GM12878 (cell line): ENCODE measurements around the gene RNF32. TPM values are rescaled to one million over a fixed set of nuclear protein-coding genes. Genes with fewer than 3 reads are reported as not detected.
"Not testable (repeated sequence)": the region's sequence is repeated elsewhere in the genome, so short reads cannot be mapped to it uniquely, and the experiment has no call there.

Experiments
- ATAC-seq: fragments of 200-7000 bp; cut with Tn5 transposase; 3 replicates; pipeline ENCODE4 v1.9.1; 2020; ENCODE audit warnings: mild to moderate bottlenecking, moderate library complexity
- BruUV-seq: library from RNA; stranded (reverse); fragments of 400-500 nt; replicated peaks from 2 replicates; lab custom pipeline; 2021; lab: Mats Ljungman, UMichigan
- CTCF ChIA-PET: fragments of 300-600 bp; sonication (Branson Sonifier 250); formaldehyde crosslinking; extraction: SDS; loops from one replicate; lab custom pipeline; 2021; ENCODE audit warnings: inconsistent platforms; lab: Yijun Ruan, JAX
- POLR2A ChIA-PET: fragments of 350-600 bp; formaldehyde crosslinking; extraction: SDS; loops from one replicate; lab custom pipeline; 2021; ENCODE audit warnings: inconsistent platforms; lab: Charles Lee
- RAD21 ChIA-PET: fragments of 300-600 bp; sonication (Branson Sonifier 250); formaldehyde crosslinking; loops from one replicate; lab custom pipeline; 2023; ENCODE audit warnings: antibody characterized with exemption; ENCODE audit not compliant: unreplicated experiment; lab: Charles Lee
- SMC1A ChIA-PET: fragments of 300-600 bp; sonication (Branson Sonifier 250); formaldehyde crosslinking; loops from one replicate; lab custom pipeline; 2023; ENCODE audit not compliant: unreplicated experiment, uncharacterized antibody; lab: Charles Lee
- DNase-seq: peaks from one replicate; pipeline ENCODE4 v3.0.0-alpha.2; 2011; ENCODE audit warnings: low read depth, low spot score
- FAIRE-seq: peaks from 3 replicates; lab custom pipeline; 2011; peaks lifted over from hg19 to GRCh38; lab: Jason Lieb, UNC
- H2AFZ ChIP-seq: 2 replicates; pipeline ENCODE4 v1.6.0; 2011; ENCODE audit warnings: low read depth, low read length, control low read depth; ENCODE audit not compliant: control insufficient read depth
- H3K27ac ChIP-seq: 2 replicates; pipeline ENCODE4 v1.5.1; 2011; ENCODE audit warnings: control low read depth; ENCODE audit not compliant: control insufficient read depth, insufficient read depth
- H3K27me3 ChIP-seq, 2 experiments: replicated peaks in 1 of 2; 2 replicates each; pipeline versions ENCODE4 v1.6.0 to v1.6.1; 2011; ENCODE audit warnings: low read length in 1 of 2; ENCODE audit not compliant: control insufficient read depth in 2 of 2, insufficient read depth in 2 of 2
- H3K36me3 ChIP-seq, 2 experiments: 2 replicates each; pipeline ENCODE4 v1.5.1; 2011; ENCODE audit warnings: low read length in 1 of 2; ENCODE audit not compliant: control insufficient read depth in 2 of 2, insufficient read depth in 2 of 2
- H3K4me1 ChIP-seq: 2 replicates; pipeline ENCODE4 v1.6.1; 2011; ENCODE audit warnings: mild to moderate bottlenecking, low read length, moderate library complexity, mixed read lengths; ENCODE audit not compliant: control insufficient read depth, insufficient read depth
- H3K4me2 ChIP-seq: 2 replicates; pipeline ENCODE4 v1.6.0; 2011; ENCODE audit warnings: control low read depth; ENCODE audit not compliant: control insufficient read depth, insufficient read depth
- H3K4me3 ChIP-seq: fragments of 200-600 bp; sonication (generic); 2 replicates; pipeline ENCODE4 v1.5.1; 2016
- H3K79me2 ChIP-seq: 2 replicates; pipeline ENCODE4 v1.6.0; 2011; ENCODE audit warnings: low read length; ENCODE audit not compliant: control insufficient read depth, insufficient read depth
- H3K9ac ChIP-seq: 2 replicates; pipeline ENCODE4 v1.8.0; 2011; ENCODE audit warnings: low read length, control low read depth, mixed read lengths; ENCODE audit not compliant: control insufficient read depth, insufficient read depth
- H3K9me3 ChIP-seq: replicated peaks from 3 replicates; pipeline ENCODE4 v1.5.1; 2011; ENCODE audit warnings: mild to moderate bottlenecking, low read length; ENCODE audit not compliant: control insufficient read depth, insufficient read depth
- H4K20me1 ChIP-seq: 2 replicates; pipeline ENCODE4 v1.6.0; 2011; ENCODE audit not compliant: control insufficient read depth, insufficient read depth
- CBX5 ChIP-seq: sonication (generic); IDR thresholded peaks from 2 replicates; pipeline ENCODE4 v1.6.1; 2016; ENCODE audit warnings: low read depth, moderate library complexity, mild to moderate bottlenecking, inconsistent platforms
- KLF5 ChIP-seq: fragments of 450-650 bp; IDR thresholded peaks from 2 replicates; pipeline ENCODE4 v1.6.1; 2014; ENCODE audit warnings: mild to moderate bottlenecking; ENCODE audit not compliant: partially characterized antibody
- WGBS: methylation state at CpG from one replicate; pipeline ENCODE4 v1.1.6; 2016; ENCODE audit warnings: low lambda C conversion rate; ENCODE audit not compliant: insufficient replicate concordance, insufficient coverage; ENCODE audit errors: missing lambda C conversion rate; 5-methylcytosine and 5-hydroxymethylcytosine counted together
- in situ Hi-C: fragments of 300-500 bp; cut with MboI; formaldehyde crosslinking; loops from 9 replicates; pipeline ENCODE4 v1.14.3; 2018; ENCODE audit warnings: mixed read lengths
- intact Hi-C: fragments of 100-400 bp; cut with micrococcal nuclease; formaldehyde crosslinking; loops from one replicate; pipeline ENCODE4 v1.14.2; 2022; ENCODE audit not compliant: unreplicated experiment
- polyA plus RNA-seq, 11 experiments: library from polyadenylated mRNA; depleted of rRNA in 4 of 11; unstranded in 6 of 11; stranded (reverse) in 5 of 11; fragments of >200 nt; fragmentation: Nextera tagmentation in 4 of 11; fragmentation: Illumina TruSeq in 1 of 11; extraction: Ambion mirVana in 4 of 11; extraction: Trizol in 1 of 11; gene quantifications; 1 replicate in 1 of 11; 2 replicates in 10 of 11; pipeline versions ENCODE4 v1.2.1 to v1.2.3, GENCODE V29; 2011 to 2016; ENCODE audit warnings: inconsistent platforms in 2 of 11, missing spikeins in 2 of 11, low read depth in 1 of 11
- total RNA-seq, 4 experiments: library from RNA; depleted of rRNA in 3 of 4; stranded (reverse); fragments of >200 nt in 3 of 4; fragmentation: Illumina TruSeq in 1 of 4; extraction: Trizol in 1 of 4; gene quantifications; 2 replicates each; pipeline versions ENCODE4 v1.2.1 to v1.2.3, GENCODE V29; 2013 to 2021

Gene RNF32
- total and polyA plus RNA-seq, 10 of the 15 experiments (the other 5 are each of a cell fraction or from before 2014, with no cell fraction given): 2.5 to 7.2 (median 3.7) TPM

DNA sequence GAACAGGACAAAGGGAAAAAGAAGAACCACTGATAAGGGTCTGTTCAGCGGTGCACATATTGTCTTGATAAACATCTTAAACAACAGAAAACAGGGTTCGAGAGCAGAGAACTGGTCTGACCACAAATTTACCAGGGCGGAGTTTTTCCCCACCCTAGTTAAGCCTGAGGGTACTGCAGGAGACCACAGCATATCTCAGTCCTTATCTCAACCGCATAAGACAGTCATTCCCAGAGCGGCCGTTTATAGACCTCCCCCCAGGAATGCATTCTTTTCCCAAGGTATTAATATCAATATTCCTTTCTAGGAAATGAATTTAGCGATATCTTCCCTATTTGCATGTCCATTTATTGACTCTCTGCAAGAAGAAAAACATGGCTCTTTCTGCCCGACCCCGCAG lies 56.7 kb downstream of the RNF32 start:
- H3K4me1 ChIP-seq, BruUV-seq, H2AFZ ChIP-seq, H3K36me3 ChIP-seq, H4K20me1 ChIP-seq, intact Hi-C loops, H3K79me2 ChIP-seq, FAIRE-seq, SMC1A ChIA-PET, POLR2A ChIA-PET, H3K4me2 ChIP-seq, CTCF ChIA-PET, H3K9ac ChIP-seq, H3K27ac ChIP-seq, in situ Hi-C loops, ATAC-seq, H3K27me3 ChIP-seq, DNase-seq, RAD21 ChIA-PET, H3K9me3 ChIP-seq, H3K4me3 ChIP-seq: not testable (repeated sequence)
- TF ChIP-seq CBX5 (peak; percentile 81; the same call in 1 of the 2 replicates), KLF5 (peak; percentile 37)
- 98% methylated on average over 9 of the region's 9 CpGs for WGBS

DNA sequence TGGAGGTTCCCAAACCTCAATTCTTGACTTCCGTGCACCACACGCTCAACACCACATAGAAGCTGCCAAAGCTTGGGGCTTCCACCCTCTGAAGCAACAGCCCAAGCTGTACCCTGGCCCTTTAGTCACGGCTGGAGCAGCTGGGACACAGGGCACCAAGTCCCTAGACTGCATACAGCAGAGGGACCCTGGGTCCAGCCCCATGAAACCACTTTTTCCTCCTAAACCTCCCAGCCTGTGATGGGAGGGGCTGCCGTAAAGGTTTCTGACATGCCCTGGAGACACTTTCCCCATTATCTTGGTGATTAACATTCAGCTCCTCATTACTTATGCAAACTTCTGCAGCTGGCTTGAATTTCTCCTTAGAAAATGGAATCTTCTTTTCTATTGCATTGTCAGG lies 57.9 kb downstream of the RNF32 start:
- 93% methylated on average over 4 of the region's 4 CpGs for WGBS
- FAIRE-seq, H3K9ac ChIP-seq, POLR2A ChIA-PET, H3K79me2 ChIP-seq, RAD21 ChIA-PET, BruUV-seq, H3K27me3 ChIP-seq, CTCF ChIA-PET, H3K27ac ChIP-seq, H3K4me1 ChIP-seq, ATAC-seq, H3K4me2 ChIP-seq, in situ Hi-C loops, SMC1A ChIA-PET, H3K4me3 ChIP-seq, H4K20me1 ChIP-seq, intact Hi-C loops, DNase-seq, H3K36me3 ChIP-seq, H3K9me3 ChIP-seq, H2AFZ ChIP-seq: not testable (repeated sequence)

- POLR2A ChIA-PET, H3K36me3 ChIP-seq, H3K79me2 ChIP-seq, in situ Hi-C loops, DNase-seq, FAIRE-seq, BruUV-seq, H4K20me1 ChIP-seq, H3K4me2 ChIP-seq, H2AFZ ChIP-seq, intact Hi-C loops, SMC1A ChIA-PET, H3K9ac ChIP-seq, H3K27me3 ChIP-seq, H3K27ac ChIP-seq, H3K4me3 ChIP-seq, ATAC-seq, CTCF ChIA-PET, RAD21 ChIA-PET: not testable (repeated sequence)
- H3K9me3 ChIP-seq: peaks cover 10% of the 10 kb centered on the region; the same call in 2 of the 3 replicates
- WGBS: 93% methylated on average over 1 of the region's 1 CpG
- H3K4me1 ChIP-seq: peaks cover 15% of the 10 kb centered on the region
Observed at GRCh38 chr7:156701787-156702186, 61.2 kb downstream of the RNF32 start.
